Activated CD4-positive, alpha-beta T cell treated with anti-CD3 and anti-CD28 coated beads for 24 hours (primary cell): ENCODE measurements around the gene HSD17B11.
"Not testable (repeated sequence)": the region's sequence is repeated elsewhere in the genome, so short reads cannot be mapped to it uniquely, and the experiment has no call there.

Source experiments
- DNase-seq, 2 donors: peaks; one replicate each; pipeline ENCODE4 v3.0.0-alpha.2; 2020; ENCODE audit warnings: low read depth in 2 of 2

HSD17B11 gene

DNA sequence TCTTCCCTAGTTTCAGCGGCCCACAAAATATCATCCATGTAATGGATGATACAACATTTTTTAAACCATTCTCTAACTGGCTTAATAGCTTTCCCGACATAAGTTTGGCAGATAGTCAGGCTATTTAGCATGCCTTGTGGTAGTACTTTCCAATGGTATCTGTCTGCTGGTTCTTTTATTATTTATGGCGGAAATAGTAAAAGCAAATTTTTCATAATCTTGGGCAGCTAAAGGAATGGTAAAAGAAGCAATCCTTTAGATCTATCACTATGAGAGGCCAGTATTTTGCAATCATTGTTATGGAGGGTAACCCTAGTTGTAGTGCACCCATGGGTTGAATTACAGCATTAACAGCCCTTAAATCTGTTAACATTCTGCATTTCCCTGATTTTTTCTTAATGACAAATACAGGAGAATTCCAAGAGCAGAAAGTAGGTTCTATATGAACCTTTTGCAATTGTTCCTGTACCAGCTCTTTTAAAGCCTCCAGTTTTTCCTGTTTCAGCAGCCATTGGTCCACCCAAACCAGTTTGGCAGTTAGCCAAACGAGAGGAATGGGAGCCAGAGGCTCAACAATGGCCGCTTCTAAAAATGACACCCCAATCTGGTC lies 14.3 kb upstream of the HSD17B11 start:
- no peak for DNase-seq

DNA sequence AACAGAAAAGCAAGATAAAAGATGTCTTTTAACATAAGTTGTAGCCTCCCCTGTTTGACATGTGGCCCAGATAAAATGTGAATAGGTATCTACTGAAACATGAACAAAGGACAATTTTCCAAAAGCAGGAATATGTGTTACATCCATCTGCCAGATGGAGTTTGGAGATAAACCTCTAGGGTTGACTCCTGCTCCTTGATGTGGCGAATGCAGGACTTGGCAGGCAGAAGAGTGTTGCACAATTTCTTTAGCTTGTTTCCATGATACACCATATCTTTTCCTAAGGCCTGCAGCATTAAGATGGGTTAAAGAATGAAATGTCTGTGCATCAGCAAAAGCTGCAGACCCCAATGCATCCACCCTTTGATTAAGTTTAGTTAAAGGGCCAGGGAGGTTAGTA lies 12.7 kb upstream of the HSD17B11 start:
- DNase-seq, result not testable (repeated sequence)

DNA sequence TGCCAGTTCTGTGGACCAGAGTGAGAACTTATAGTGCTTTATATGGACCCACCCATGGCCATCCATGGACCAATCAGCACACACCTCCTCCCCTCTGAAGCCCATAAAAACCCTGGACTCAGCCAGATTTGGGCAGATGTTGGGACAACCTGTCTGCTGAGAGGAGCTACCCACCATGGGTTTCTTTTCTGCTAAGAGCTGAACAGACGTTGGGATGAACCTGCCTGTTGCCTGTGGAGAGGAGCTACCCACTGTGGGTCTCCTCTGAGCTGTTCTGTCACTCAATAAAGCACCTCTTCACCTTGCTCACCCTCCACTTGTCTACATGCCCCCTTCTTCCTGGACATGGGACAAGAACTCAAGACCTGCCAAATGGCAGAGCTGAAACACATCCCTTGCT lies 9.0 kb upstream of the HSD17B11 start:
- no peak for DNase-seq

GRCh38 chr4:87399148-87399547 lies 8.2 kb upstream of the HSD17B11 start:
- no peak for DNase-seq

- not testable (repeated sequence) for DNase-seq
These were observed 4.9 kb upstream of the HSD17B11 start for GRCh38 chr4:87395851-87396250.

DNA sequence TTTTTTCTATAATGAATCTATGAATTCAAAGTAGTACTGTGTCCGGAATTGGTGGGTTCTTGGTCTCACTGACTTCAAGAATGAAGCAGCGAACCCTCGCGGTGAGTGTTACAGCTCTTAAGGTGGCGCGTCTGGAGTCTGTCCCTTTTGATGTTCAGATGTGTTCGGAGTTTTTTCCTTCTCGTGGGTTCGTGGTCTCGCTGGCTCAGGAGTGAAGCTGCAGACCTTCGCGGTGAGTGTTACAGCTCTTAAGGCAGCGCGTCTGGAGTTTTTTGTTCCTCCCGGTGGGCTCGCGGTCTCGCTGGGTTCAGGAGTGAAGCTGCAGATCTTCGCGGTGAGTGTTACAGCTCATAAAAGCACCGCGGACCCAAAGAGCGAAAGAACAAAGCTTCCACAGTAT lies 4.1 kb upstream of the HSD17B11 start:
- DNase-seq, result not testable (repeated sequence)

GRCh38 chr4:87392183-87392582 lies 1.2 kb upstream of the HSD17B11 start:
- DNase-seq, result no peak

DNA sequence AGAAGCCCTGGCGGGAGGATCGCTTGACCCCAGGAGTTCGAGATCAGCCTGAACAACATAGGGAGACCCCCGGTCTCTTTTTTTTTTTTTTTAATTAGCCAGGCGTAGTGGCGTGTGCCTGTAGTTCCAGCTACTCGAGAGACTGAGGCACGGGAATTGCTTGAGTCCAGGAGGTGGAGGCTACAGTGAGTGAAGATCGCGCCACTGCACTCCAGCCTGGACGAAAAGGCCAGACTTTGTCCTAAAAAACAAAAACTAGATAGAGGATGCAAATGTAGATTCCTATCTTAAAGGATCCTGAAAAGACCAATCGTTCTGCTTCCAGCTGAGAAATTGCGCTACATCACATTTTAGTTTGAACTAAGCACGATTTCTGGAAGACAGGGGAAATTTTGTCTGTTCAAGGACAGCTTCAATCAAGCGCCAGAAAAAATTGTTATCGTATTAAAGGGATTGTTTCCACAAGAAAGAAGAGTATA lies 627 bp upstream of the HSD17B11 start:
- no peak for DNase-seq

GRCh38 chr4:87390551-87390890 lies 467 bp downstream of the HSD17B11 start:
- DNase-seq, result no peak

GRCh38 chr4:87390055-87390454 lies 933 bp downstream of the HSD17B11 start:
- not testable (repeated sequence) for DNase-seq

DNA sequence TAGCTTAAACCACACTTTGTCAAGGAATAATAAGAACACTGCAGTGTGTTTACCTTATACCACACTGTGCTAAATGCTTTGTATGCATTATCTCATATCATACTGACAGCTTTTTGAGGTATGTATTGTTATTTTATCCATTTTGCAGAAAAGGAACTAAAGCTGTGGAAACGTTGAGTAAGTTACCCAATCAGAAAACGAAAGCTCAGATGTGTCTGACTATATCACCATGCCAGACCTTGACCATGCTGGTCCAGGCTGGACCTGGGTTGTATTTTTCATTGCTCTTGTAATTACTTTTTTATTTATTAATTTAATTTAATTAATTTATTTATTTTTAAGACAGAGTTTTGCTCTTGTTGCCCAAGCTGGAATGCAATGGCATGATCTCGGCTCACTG lies 2.1 kb downstream of the HSD17B11 start:
- DNase-seq, result no peak

GRCh38 chr4:87387237-87387636 lies 3.8 kb downstream of the HSD17B11 start:
- no peak for DNase-seq

GRCh38 chr4:87384466-87385132 lies 6.4 kb downstream of the HSD17B11 start:
- DNase-seq, result not testable (repeated sequence)

- no peak for DNase-seq
These were observed 8.1 kb downstream of the HSD17B11 start for GRCh38 chr4:87382931-87383330.

- no peak for DNase-seq
These were observed 8.9 kb downstream of the HSD17B11 start for GRCh38 chr4:87382116-87382515.

- no peak for DNase-seq
These were observed 13.2 kb downstream of the HSD17B11 start for GRCh38 chr4:87377816-87378215.

GRCh38 chr4:87375719-87376291 lies 15.2 kb downstream of the HSD17B11 start:
- DNase-seq, result no peak

GRCh38 chr4:87370068-87370467 lies 20.9 kb downstream of the HSD17B11 start:
- no peak for DNase-seq

DNA sequence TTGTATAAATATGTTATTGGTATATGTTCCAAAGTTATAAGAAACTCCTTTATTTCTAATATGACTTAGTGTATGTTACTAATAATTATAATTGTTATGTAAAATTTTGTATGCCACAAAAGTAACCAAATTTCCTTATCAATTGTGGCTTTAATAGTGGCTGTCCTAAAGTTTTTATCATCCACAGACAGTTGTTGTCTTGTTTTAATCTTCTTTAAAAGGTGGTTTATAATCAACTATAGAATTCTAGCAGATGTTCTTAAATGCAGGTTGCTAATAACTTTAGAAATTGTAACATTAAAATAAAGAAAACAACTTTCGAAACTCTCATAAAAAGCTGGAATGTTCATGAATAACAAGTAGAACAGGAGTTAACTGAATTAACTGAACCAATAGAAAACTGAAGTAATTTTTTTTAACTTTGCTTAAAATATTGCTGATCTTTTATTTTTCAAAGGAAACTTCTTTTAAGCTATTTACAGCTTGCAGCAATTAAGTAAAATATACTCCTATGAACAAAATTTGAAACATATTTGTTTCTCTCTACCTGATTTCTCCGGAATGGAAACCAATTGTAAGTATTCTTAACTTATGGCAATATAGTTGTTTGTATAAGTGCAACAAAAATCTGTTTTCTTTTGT lies 24.3 kb downstream of the HSD17B11 start:
- no peak for DNase-seq

- DNase-seq, result no peak
These were observed 25.6 kb downstream of the HSD17B11 start for GRCh38 chr4:87365348-87365747.

DNA sequence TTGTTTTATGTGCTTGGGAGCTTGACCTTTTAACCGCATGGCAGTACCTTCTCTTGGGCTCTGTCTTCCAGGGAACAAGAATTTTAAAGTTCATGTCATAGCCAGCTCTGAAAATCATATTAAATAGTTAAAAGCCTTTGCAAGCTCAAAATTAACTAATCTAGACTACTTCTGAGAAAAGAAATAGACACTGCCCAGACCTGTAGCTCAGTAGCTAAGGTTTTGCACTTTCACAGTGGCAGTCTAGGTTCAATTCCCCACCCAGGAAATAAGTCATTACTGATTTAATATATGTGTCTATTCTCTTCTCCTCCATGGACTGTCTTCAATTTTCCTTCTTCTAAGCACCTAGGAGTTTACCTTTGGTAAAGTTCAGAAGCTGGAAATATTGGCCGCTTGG lies 27.4 kb downstream of the HSD17B11 start:
- no peak for DNase-seq

GRCh38 chr4:87360338-87360935 lies 30.6 kb downstream of the HSD17B11 start:
- no peak for DNase-seq
